H1 (cell line): Measurements from ENCODE around the gene LGALS9. TPM values are rescaled to one million over a fixed set of nuclear protein-coding genes. Genes with fewer than 3 reads are reported as not detected.

Source experiments
- CHD1 ChIP-seq: IDR thresholded peaks from 2 replicates; pipeline ENCODE4 v1.6.1; 2012; ENCODE audit warnings: low read depth, low read length, improper control_type of control experiment
- CHD7 ChIP-seq: fragments of 300-600 bp; sonication (generic); IDR thresholded peaks from 2 replicates; pipeline ENCODE4 v1.7.1; 2012; ENCODE audit warnings: low read length, moderate library complexity, mild to moderate bottlenecking, inconsistent platforms; ENCODE audit not compliant: insufficient replicate concordance
- KDM5A ChIP-seq: fragments of 200-600 bp; IDR thresholded peaks from 2 replicates; pipeline ENCODE4 v1.7.1; 2012; ENCODE audit warnings: mild to moderate bottlenecking, low read length, inconsistent platforms, mixed read lengths
- MAX ChIP-seq: IDR thresholded peaks from 2 replicates; pipeline ENCODE4 v1.6.1; 2012; ENCODE audit warnings: inconsistent platforms
- polyA plus RNA-seq, 7 experiments: library from polyadenylated mRNA; depleted of rRNA in 3 of 7; stranded (reverse) in 5 of 7; unstranded in 2 of 7; fragments of >200 nt in 5 of 7; fragments of 200-250 nt in 2 of 7; gene quantifications; 1 replicate in 5 of 7; 2 replicates in 1 of 7; 4 replicates in 1 of 7; pipeline versions ENCODE4 v1.2.1 to v1.2.3, GENCODE V29; 2011 to 2013; ENCODE audit warnings: missing spikeins in 2 of 7, mixed read lengths in 2 of 7
- total RNA-seq: library from RNA; stranded (reverse); fragmentation: NEBNext Ultra II Directional; extraction: Animal tissue kit (Norgen Biotek cat#: 25700); gene quantifications from 2 replicates; pipeline ENCODE4 v1.2.1, GENCODE V29; 2021

Gene LGALS9
- total and polyA plus RNA-seq, 2 of the 8 experiments (the other 6 are each of a cell fraction or from before 2014, with no cell fraction given) = 0.95 to 1.7 TPM

- TF ChIP-seq CHD7 (no peak), MAX (no peak), KDM5A (no peak), CHD1 (no peak)
Observed at GRCh38 chr17:27663936-27664605, 33.1 kb downstream of the LGALS9 start (continued).
